Activated gamma-delta T cell treated with anti-CD3 and anti-CD28 coated beads, Interleukin-2, amount 50 U/mL, for 16 hours (primary cell): Measurements from ENCODE around the gene NBPF9.
"Not testable (repeated sequence)": the region's sequence is repeated elsewhere in the genome, so short reads cannot be mapped to it uniquely, and the experiment has no call there.

Experiments
- DNase-seq: peaks from one replicate; pipeline ENCODE4 v3.0.0-alpha.2; 2020; ENCODE audit warnings: low read depth

The NBPF9 gene, protein sequence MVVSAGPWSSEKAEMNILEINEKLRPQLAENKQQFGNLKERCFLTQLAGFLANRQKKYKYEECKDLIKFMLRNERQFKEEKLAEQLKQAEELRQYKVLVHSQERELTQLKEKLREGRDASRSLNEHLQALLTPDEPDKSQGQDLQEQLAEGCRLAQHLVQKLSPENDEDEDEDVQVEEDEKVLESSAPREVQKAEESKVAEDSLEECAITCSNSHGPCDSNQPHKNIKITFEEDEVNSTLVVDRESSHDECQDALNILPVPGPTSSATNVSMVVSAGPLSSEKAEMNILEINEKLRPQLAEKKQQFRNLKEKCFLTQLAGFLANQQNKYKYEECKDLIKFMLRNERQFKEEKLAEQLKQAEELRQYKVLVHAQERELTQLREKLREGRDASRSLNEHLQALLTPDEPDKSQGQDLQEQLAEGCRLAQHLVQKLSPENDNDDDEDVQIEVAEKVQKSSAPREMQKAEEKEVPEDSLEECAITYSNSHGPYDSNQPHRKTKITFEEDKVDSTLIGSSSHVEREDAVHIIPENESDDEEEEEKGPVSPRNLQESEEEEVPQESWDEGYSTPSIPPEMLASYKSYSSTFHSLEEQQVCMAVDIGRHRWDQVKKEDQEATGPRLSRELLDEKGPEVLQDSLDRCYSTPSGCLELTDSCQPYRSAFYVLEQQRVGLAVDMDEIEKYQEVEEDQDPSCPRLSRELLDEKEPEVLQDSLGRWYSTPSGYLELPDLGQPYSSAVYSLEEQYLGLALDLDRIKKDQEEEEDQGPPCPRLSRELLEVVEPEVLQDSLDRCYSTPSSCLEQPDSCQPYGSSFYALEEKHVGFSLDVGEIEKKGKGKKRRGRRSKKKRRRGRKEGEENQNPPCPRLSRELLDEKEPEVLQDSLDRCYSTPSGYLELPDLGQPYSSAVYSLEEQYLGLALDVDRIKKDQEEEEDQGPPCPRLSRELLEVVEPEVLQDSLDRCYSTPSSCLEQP (N-terminal part only)

DNA sequence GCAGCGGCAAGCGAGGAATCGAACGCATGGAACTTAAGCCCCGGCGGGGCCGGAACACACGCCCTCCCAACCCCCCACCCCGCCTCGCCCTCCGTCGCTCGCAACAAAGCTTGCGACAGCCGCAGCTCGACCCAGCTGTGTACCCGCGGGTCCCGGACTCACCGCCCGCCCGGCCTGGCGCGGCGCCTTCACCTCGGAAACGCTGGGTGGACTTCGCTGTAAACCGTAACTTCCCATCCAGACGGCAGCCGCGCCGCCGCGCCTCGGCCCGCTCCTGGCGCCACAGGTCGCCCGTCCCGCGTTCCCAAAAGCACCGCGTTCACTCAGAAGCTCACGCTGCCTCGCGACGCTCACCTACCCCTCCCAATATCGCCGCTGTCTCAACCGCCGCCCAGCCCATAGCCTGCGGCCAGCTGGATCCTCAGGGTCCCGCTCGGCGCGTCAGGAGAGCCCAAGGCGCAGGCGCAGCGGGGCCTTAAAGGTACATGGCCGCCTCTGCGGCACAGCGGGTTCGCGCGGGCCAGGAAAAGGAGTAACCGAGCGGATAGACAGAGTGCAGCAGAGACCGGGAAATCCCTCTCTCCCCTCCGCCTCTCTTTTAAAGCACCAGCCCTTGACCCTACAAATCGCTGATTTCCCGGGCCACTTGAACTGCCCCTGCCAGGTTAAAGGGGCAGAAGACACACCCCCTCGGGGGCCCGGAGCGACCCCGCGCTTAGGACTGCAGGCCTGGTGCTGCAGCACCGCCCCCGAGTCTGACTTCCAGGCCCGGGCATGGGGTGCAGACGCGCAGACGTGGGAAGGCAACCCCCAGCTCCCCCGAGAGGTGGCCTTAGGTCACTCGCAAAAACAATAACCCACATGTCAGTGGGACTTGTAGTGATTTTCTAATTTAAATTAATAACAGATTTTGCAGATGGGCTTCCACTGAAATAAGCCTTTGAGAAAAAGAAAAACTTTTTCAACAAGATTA, at the start of gene NBPF9:
TSS of gene NBPF9 (minus strand) at position 443 of the 973 bp plus-strand sequence. CDS start 21,412 bp downstream, outside the sequence.
- peak; percentile 3 for DNase-seq

DNA sequence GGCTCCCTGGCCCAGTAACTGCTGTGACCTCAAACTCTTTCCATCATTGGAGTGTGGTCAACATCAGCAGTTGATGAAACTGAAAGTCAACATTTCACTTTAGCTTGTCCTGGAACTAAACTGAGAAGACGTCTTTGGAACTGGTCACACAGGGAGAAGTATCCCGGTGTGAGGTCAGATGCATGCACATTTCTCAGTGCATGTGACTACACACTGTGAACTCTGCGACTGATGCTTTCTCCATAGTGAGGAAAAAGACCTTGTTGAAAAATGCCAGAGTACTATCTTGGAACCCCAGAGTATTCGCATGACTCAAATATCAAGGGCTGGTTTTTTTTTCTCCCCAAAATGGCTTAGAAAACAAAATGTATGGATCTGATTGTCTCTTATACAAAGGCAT, 46.6 kb upstream of the NBPF9 start:
- DNase-seq: not testable (repeated sequence)

- DNase-seq: not testable (repeated sequence)
Measured at GRCh38 chr1:149137585-149137984, 34.2 kb upstream of the NBPF9 start.

GRCh38 chr1:149130938-149131337, 27.6 kb upstream of the NBPF9 start:
- DNase-seq: not testable (repeated sequence)

DNA sequence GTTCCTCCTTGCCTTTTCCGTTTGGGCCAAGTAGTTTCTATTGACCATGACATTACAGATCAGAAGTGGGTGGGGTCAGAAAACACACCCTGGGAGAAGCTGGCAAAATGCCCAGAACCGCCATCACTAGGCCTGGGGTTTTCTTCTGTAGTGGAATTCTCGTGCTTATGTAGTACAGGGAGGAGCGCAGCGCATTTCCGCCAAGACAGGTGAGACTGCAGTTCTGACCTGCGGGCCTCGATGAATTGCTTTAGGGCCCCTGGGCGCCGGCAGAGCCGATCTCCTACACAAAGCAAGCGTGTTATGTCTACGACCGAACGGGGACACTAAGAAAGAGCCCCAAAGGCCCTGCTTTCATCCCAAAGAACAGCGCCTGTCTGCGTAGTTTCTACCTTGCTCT, 25.9 kb upstream of the NBPF9 start:
- not testable (repeated sequence) for DNase-seq

DNA sequence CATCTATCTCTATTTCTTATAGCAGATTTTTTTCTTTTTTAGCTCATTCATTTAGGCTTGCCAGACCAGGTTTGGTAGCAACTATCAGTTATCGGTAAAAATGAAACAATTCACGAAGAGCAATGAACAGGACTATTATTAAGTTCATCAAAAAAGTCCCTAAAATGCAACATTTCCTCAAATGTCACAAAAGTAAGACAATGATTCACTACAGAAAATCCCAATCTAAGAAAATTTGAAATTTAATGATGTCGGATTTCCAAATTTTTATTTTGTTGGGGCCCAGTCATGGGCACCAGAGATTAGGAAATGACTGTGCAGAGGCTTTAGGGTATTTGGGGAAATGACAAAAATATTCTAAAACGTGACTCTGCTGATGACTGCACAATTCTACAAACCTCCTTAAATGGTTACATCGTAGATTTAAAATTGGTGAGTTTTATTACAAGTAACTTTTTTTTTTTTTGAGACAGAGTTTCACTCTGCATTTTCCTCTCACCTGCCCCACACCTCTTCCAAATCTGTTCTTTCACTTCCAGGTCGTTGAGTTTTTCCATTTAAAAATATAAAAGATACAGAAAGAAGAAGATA, 23.3 kb upstream of the NBPF9 start:
- not testable (repeated sequence) for DNase-seq

DNA sequence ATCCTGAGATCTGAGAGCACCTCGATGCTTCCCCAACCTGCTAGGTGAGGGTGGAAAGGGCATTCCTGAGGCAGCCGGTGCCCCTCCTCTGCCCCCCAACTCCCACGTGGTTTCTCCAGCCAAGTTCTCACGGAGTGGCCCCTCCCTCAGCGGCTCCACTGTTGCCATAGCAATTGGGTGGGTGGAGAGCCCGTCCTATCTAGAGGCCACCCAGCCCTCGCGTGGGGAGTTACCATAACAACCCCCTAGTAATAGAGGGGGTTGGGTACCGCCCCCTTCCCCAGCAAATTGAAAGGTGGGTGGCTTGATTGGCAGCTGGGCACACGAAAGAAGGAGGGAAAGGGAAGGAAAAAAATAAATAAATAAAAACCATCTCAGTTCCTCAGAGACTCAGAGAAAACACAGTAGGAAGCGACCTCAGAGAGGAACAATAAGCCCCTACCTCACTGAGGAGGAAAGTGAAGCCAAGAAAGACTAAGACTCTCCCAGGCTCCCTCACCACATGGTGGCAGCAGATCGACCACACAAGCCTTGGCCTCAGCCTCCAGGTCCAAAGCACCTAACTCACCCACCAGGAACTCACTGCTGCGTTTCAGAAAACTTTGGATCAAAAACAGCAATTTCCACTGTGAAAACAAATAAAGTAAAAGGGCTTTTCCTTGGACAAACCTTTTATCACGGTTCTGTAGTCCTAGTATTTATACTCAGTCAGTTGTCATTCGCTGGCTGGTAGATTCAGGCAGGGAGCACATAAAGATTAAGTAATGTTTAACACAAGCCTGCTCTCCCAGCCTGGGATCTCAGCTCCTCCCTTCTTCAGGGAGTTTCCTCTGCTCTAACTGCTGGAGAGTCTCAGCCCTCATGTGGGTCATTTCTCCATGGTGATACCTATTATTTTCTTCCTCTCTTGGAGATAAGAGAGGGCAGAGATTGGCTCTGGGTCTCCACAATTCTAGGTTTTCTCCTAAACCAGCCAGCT, 20.9 kb upstream of the NBPF9 start:
- DNase-seq: not testable (repeated sequence)

DNA sequence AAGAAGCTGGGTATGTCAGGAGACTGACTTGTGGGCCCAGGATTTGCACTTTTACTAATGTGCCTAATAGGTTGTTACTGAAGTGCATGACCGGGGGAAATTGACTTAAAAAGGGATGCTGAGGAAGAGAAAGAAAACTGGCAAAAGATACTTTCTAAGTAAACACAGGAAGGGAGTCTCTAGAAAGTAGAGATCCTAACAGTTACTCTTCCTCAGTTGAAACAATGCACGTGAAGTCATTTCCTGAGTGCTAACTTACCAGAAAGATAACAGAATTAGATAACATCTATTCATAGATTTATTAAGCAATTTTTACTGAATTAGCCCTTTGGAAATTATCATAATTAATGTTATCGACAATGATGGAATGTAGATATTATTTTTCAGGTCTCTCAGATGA, 9.5 kb upstream of the NBPF9 start:
- DNase-seq: not testable (repeated sequence)

DNA sequence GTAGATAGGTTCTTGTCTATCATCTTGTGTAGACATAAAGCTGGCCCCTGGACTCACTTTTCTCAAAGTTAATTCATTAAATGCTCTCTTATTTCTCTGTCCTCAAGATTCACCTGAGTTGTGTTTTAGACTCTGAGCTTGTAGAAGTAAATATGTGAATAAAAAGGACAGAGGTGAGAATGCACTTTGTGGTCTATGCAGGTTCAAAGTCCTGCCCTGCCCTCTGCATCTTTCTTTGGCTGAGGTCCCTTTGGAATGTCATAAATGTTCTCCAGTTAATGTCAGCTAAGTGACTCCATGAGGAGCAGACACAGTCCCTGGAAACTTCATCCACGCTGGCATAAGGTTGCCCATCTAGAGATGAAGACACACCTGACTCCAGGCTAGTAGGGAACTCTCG, 7.0 kb upstream of the NBPF9 start:
- DNase-seq: not testable (repeated sequence)

DNA sequence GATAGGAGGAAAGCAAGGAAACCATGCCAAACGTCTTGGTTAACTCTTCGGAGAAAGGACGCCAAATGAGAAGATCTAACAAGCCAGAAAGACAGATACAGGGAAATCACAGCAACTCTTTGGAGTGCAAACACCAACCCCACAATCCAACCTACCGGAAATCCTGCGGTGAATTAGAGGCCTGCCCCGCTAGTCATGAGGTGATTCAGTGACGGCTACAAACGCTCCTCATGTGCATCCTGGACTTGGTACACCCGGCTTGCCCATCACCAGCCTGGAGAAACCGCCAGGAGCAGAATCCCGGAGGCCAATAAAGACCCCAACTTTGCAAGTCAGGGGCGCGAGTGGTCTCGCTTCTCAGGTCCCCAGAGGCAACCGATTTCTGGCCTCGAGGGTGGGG, 777 bp downstream of the NBPF9 start:
- DNase-seq: not testable (repeated sequence)

- not testable (repeated sequence) for DNase-seq
Measured at GRCh38 chr1:149098276-149098675, 5.1 kb downstream of the NBPF9 start.

- DNase-seq: not testable (repeated sequence)
Measured at GRCh38 chr1:149093155-149093554, 10.2 kb downstream of the NBPF9 start.

DNA sequence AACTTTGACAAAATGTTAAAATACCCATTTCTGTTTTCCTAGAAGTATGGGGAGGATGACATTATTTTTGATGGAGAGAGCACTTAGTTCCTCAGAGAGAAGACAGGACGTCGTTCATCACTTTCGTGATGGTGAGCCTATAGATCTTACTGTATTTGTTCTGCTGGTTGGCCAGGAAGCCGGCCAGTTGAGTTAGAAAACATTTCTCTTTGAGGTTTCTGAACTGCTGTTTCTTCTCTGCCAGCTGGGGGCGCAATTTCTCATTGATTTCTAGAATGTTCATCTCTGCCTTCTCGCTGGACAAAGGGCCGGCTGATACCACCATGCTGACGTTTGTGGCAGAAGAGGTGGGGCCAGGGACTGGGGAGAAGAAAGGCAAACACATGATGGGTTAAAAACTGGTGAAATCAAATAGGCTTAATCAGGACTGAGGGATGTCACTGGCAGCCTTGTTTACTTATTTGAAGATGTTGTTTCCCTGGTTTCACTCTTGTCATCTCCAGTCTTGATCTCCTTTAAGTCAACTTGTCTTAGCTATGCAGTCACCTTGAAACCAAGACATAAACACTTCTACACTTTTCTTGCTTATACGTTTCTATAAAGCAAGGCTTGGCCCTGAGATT, 27.7 kb downstream of the NBPF9 start:
- DNase-seq: not testable (repeated sequence)

DNA sequence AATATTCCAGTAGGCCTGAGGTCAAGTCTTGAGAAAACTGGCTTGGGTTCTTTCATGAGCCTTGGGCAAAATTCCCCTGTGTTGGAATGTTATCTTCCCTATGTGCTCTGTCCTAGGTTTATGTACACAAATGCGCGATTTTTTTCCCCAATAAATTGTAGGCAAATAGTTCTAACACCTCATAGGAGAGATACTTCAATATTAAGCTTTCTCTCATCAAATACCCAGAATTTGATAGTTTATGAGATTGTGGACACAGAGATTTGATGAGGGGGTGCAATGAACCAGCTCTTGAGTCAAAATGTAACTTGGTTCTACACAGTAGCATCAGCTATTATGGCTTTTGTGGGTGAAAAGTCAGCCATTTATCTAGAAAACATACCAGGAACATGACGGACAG, 38.7 kb downstream of the NBPF9 start:
- not testable (repeated sequence) for DNase-seq

GRCh38 chr1:149043056-149043455, 60.3 kb downstream of the NBPF9 start:
- DNase-seq: not testable (repeated sequence)

DNA sequence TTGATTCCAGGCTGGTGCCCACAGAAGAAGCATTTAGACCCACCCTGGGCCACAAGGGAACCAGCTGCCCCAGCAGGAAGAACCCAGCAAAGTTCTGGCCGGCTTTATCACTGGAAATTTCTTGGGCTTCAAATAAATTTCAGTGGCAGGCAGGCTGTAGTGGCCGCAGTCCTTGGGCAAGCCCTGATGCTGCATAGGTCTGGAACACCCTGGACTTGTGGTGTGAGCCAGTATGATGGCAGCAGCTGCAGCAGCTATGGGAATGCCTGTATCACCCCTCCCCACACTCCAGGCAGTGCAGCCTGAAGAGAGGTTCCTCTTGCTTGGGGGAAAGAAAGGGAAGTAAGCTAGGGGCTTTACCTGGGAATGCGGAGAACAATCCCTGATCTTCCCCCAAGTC, 69.4 kb downstream of the NBPF9 start:
- not testable (repeated sequence) for DNase-seq

DNA sequence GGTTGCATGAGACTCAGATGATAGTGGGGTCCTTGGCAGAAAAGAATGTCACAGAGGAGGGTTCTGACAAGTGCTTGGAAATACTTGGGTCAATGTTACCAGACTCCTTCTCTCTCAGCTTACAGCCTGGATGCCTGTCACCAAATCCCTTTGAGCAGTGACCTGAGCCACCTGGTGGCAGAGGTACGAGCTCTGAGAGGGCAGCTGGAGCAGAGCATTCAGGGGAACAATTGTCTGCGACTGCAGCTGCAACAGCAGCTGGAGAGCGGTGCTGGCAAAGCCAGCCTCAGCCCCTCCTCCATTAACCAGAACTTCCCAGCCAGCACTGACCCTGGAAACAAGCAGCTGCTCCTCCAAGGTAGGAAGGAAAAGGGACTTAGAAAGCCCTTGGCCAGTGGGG, 79.0 kb downstream of the NBPF9 start:
- DNase-seq: not testable (repeated sequence)

DNA sequence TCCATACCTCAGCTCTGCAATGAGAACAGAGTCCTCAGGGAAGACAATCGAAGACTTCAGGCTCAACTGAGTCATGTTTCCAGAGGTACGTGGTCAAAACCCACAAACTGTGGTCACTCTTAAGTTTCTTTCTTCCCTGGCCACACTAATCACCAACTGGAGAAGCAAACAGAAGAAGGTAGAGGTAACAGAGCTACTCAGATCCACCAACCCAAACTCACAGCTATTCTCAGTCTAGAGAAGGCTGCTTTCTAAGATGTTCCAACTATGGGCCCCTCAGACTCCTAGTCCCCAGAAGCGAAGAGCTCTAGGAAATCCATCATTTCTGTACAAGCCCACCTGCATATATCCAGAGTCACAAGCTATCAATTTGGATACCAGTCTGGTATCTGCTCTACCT, 84.8 kb downstream of the NBPF9 start:
- DNase-seq: not testable (repeated sequence)

GRCh38 chr1:149016626-149017025, 86.7 kb downstream of the NBPF9 start:
- DNase-seq: not testable (repeated sequence)
